ENCODE measurements around the gene CENPC.
"Not testable (repeated sequence)": the region's sequence is repeated elsewhere in the genome, so short reads cannot be mapped to it uniquely, and the experiment has no call there.

GRCh38 chr4:67524140-67524539 lies 21.2 kb downstream of the CENPC start:
- not testable (repeated sequence) for TF ChIP-seq POLR2A (IDR thresholded peaks at IDR 0.05; ENCODE audit: low read depth, low read length); CTCF (conservative IDR thresholded peaks at IDR 0.05; ENCODE audit: low read depth, low read length); MXI1 (IDR thresholded peaks at IDR 0.05; ENCODE audit: borderline replicate concordance, low read depth, low read length); CEBPB (IDR thresholded peaks at IDR 0.05; ENCODE audit: low read depth, low read length); MAZ (IDR thresholded peaks at IDR 0.05; ENCODE audit: borderline replicate concordance, low read depth, low read length); CHD1 (IDR thresholded peaks at IDR 0.05; ENCODE audit: low read depth, low read length); ELK1 (IDR thresholded peaks at IDR 0.05; ENCODE audit: borderline replicate concordance, low read depth, low read length); RCOR1 (IDR thresholded peaks at IDR 0.05; ENCODE audit: insufficient replicate concordance, low read length); NFE2L2 (IDR thresholded peaks at IDR 0.05; ENCODE audit: low read depth, low read length); SMC3 (IDR thresholded peaks at IDR 0.05; ENCODE audit: low read depth, low read length)
